ENCODE results near the gene AFF2.

Gene AFF2

GRCh38 chrX:149037281-149037870 is 537.0 kb downstream of the AFF2 start:
- Histone ChIP-seq H3K79me2 (no peaks in the 10 kb centered on the region), H3K9me3 (ENCODE audit: control insufficient read depth, low read length) (no peaks in the 10 kb centered on the region), H3K4me2 (ENCODE audit: low read length) (no peak overlapping the region), H3K4me1 (no peaks in the 10 kb centered on the region), H2AFZ (no peak overlapping the region), H3K9ac (no peak overlapping the region), H3K36me3 (ENCODE audit: control insufficient read depth, insufficient read depth, low read length) (no peaks in the 10 kb centered on the region), H3K27ac (no peak overlapping the region), H3K27me3 (ENCODE audit: control insufficient read depth, insufficient read depth, low read length) (no peaks in the 10 kb centered on the region), H3K4me3 (ENCODE audit: low read depth, low read length) (no peak overlapping the region)
- TF ChIP-seq CTCF (IDR thresholded peaks at IDR 0.05): no peak

- Histone ChIP-seq H2AFZ (no peak overlapping the region), H3K9me3 (ENCODE audit: control insufficient read depth, low read length) (no peaks in the 10 kb centered on the region), H3K4me3 (ENCODE audit: low read depth, low read length) (no peak overlapping the region), H3K9ac (no peak overlapping the region), H3K79me2 (no peaks in the 10 kb centered on the region), H3K27me3 (ENCODE audit: control insufficient read depth, insufficient read depth, low read length) (no peaks in the 10 kb centered on the region), H3K36me3 (ENCODE audit: control insufficient read depth, insufficient read depth, low read length) (no peaks in the 10 kb centered on the region), H3K4me2 (ENCODE audit: low read length) (no peak overlapping the region), H3K4me1 (no peaks in the 10 kb centered on the region), H3K27ac (no peak overlapping the region)
- no peak for TF ChIP-seq CTCF (IDR thresholded peaks at IDR 0.05)
Measured at GRCh38 chrX:149039057-149039456, 538.6 kb downstream of the AFF2 start.

DNA sequence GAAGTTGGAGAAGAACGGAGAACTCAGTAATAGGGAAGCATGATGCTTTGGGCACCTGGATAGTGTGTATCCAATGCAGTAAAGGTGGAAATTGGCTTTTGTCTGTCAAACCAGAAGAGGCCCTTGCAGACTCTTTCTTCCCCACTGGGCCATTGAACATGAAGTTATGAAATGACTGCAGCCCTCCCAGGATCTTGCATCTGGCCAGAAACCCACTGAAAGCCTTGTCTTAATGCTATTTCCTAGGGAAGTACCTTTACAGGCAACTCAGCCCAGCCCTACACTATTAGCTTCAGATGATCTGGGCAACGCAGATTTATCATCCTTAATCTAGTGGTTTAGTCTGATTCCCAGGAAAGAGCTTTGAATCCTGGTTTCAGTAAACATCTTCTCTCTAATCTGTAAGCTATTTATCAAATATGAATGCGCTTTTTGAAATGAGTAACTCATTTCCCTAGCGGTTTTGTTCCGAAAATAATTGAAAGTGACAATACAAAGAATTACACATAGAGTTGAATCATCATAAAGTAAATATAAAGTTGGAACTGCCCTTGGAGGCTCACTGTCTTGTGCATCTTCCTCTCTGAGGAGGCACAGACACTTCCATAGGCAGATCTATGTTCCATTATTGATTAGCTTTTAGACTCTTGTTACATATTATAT is 540.6 kb downstream of the AFF2 start:
- Histone ChIP-seq H3K4me1 (no peaks in the 10 kb centered on the region), H3K27me3 (ENCODE audit: control insufficient read depth, insufficient read depth, low read length) (no peaks in the 10 kb centered on the region), H2AFZ (no peak overlapping the region), H3K79me2 (no peaks in the 10 kb centered on the region), H3K27ac (no peak overlapping the region), H3K36me3 (ENCODE audit: control insufficient read depth, insufficient read depth, low read length) (no peaks in the 10 kb centered on the region), H3K4me2 (ENCODE audit: low read length) (no peak overlapping the region), H3K9me3 (ENCODE audit: control insufficient read depth, low read length) (no peaks in the 10 kb centered on the region), H3K4me3 (ENCODE audit: low read depth, low read length) (no peak overlapping the region), H3K9ac (no peak overlapping the region)
- no peak for TF ChIP-seq CTCF (IDR thresholded peaks at IDR 0.05)

DNA sequence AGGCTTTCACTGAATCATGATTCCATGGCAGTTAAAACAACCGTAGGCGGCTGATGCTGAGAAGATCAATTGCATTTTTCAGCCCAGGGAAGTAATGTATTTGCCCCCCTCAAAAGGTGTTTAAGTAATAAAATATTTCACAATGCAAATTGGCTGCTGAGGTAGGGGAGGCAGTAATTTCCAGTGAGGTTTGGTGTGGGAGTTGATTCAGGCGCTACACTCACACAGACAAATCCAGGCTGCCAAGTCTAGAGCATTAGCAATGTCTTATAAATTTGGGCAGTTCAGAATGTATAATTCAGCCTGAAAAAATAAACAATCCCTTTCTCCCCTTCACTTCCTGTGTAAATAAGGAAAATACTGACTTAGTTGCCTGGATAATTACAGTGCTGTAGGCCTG is 543.0 kb downstream of the AFF2 start:
- H3K36me3 ChIP-seq (ENCODE audit: control insufficient read depth, insufficient read depth, low read length): no peaks in the 10 kb centered on the region
- TF ChIP-seq CTCF (IDR thresholded peaks at IDR 0.05): no peak

GRCh38 chrX:149044471-149044870 is 544.1 kb downstream of the AFF2 start:
- H3K4me1 ChIP-seq: no peaks in the 10 kb centered on the region
- H3K36me3 ChIP-seq (ENCODE audit: control insufficient read depth, insufficient read depth, low read length): no peaks in the 10 kb centered on the region
- no peaks in the 10 kb centered on the region for H3K79me2 ChIP-seq
- H2AFZ ChIP-seq: no peak overlapping the region
- H3K9ac ChIP-seq: no peak overlapping the region
- H3K4me2 ChIP-seq (ENCODE audit: low read length): no peak overlapping the region
- no peak overlapping the region for H3K27ac ChIP-seq
- no peaks in the 10 kb centered on the region for H3K27me3 ChIP-seq (ENCODE audit: control insufficient read depth, insufficient read depth, low read length)
- no peak for TF ChIP-seq CTCF (IDR thresholded peaks at IDR 0.05)
- H3K9me3 ChIP-seq (ENCODE audit: control insufficient read depth, low read length): no peaks in the 10 kb centered on the region
- no peak overlapping the region for H3K4me3 ChIP-seq (ENCODE audit: low read depth, low read length)

More for the DNA sequence above, 543.0 kb downstream of the AFF2 start:
- H3K9ac ChIP-seq: no peak overlapping the region
- H3K9me3 ChIP-seq (ENCODE audit: control insufficient read depth, low read length): no peaks in the 10 kb centered on the region
- H3K4me3 ChIP-seq (ENCODE audit: low read depth, low read length): no peak overlapping the region
- no peak overlapping the region for H3K4me2 ChIP-seq (ENCODE audit: low read length)
- H3K79me2 ChIP-seq: no peaks in the 10 kb centered on the region
- H3K27me3 ChIP-seq (ENCODE audit: control insufficient read depth, insufficient read depth, low read length): no peaks in the 10 kb centered on the region
- no peak overlapping the region for H2AFZ ChIP-seq
- H3K4me1 ChIP-seq: no peaks in the 10 kb centered on the region
- H3K27ac ChIP-seq: no peak overlapping the region
